ENCODE measurements around the gene PARD3B.

PARD3B gene

GRCh38 chr2:205138735-205139134 lies 593.5 kb downstream of the PARD3B start:
- peak; percentile 22 for DNase-seq (ENCODE audit: low spot score)

GRCh38 chr2:205139822-205140463 lies 594.7 kb downstream of the PARD3B start:
- DNase-seq (ENCODE audit: low spot score): no peak

GRCh38 chr2:205141381-205141780 lies 596.1 kb downstream of the PARD3B start:
- DNase-seq (ENCODE audit: low spot score): no peak

GRCh38 chr2:205145888-205146287 lies 600.6 kb downstream of the PARD3B start:
- no peak for DNase-seq (ENCODE audit: low spot score)

- DNase-seq (ENCODE audit: low spot score): no peak
Observed at GRCh38 chr2:205148755-205149154, 603.5 kb downstream of the PARD3B start.

DNA sequence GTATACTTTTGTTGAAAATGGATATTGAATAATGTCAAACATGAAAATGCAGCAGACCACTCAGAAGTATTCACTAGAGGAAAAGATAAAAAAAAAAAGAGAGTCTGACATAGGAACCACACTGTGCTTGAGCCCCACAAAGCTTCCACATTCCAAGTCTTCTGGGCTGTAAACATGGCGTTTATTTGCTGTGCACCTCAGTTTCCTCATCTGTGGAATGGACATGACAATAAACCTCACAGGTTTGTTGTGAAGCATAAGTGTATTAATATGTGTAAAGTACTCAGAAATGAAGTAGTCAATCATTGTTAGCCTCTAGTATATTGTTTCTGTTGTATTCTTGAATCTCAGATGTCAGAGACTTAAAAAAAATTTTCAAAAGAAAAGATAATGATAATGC lies 611.2 kb downstream of the PARD3B start:
- no peak for DNase-seq (ENCODE audit: low spot score)

GRCh38 chr2:205158404-205158803 lies 613.1 kb downstream of the PARD3B start:
- no peak for DNase-seq (ENCODE audit: low spot score)

- no peak for DNase-seq (ENCODE audit: low spot score)
Observed at GRCh38 chr2:205161156-205161839, 616.0 kb downstream of the PARD3B start.

DNA sequence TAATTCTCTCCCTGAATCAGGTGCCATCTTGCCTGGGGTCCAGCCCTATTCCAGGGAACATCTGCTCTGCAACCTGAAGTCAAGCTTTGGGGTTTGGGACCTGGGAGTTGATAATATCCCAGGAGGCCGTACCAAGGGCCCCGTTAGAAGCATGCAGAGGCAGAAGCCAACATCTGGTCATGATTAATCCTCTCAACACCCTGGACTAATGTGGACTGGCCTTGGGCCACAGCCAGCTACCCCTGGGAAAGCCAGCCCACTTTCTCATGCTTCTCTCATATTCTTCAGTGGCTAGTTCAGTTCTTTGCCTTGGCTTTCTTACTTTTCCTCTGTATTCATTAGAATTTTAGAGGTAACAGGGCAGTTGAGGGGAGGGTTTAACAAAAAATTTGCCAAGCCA lies 621.5 kb downstream of the PARD3B start:
- no peak for DNase-seq (ENCODE audit: low spot score)

GRCh38 chr2:205169012-205169411 lies 623.7 kb downstream of the PARD3B start:
- DNase-seq (ENCODE audit: low spot score): no peak

GRCh38 chr2:205169464-205169863 lies 624.2 kb downstream of the PARD3B start:
- no peak for DNase-seq (ENCODE audit: low spot score)

- DNase-seq (ENCODE audit: low spot score): no peak
Observed at GRCh38 chr2:205170399-205170798, 625.1 kb downstream of the PARD3B start.

DNA sequence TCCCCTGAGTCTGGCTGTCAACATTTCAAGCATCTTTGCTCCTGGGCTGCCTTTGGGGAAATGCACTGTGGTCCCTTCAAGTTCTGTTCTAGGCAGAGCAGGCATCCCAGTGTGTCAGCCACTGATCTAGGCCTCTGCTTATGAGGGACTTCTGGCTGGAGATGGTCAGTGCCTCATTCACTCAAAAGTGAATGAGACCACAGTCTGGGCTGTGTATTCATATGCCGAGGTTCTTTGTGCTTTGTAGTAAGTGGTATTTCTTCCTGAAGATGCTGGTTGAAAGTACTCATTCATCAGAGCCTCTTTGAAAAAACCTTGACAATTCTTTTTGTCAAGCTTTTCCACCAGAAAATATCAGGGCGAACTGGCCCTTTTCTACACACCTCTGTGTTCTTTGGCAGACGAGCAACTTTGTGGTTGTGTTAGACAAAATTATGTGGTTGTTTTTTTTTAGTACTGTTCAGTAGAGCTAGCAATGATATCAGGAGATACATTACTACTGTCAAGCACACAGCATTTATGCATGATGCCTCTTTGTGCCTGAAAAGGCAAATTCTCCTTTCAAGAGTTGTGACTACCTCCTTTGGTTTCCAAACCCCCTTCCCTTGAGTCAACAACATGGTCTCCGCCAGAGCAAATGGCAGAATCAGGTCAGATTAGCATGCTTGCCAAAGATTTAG lies 626.1 kb downstream of the PARD3B start:
- no peak for DNase-seq (ENCODE audit: low spot score)

GRCh38 chr2:205175831-205176230 lies 630.6 kb downstream of the PARD3B start:
- DNase-seq (ENCODE audit: low spot score): peak; percentile 30

- DNase-seq (ENCODE audit: low spot score): no peak
Observed at GRCh38 chr2:205176546-205176945, 631.3 kb downstream of the PARD3B start.

- DNase-seq (ENCODE audit: low spot score): no peak
Observed at GRCh38 chr2:205177546-205177945, 632.3 kb downstream of the PARD3B start.

GRCh38 chr2:205180730-205181129 lies 635.5 kb downstream of the PARD3B start:
- no peak for DNase-seq (ENCODE audit: low spot score)

GRCh38 chr2:205187731-205188130 lies 642.5 kb downstream of the PARD3B start:
- no peak for DNase-seq (ENCODE audit: low spot score)

GRCh38 chr2:205188239-205189138 lies 643.2 kb downstream of the PARD3B start:
- DNase-seq (ENCODE audit: low spot score): peak; percentile 74

GRCh38 chr2:205189301-205189700 lies 644.0 kb downstream of the PARD3B start:
- DNase-seq (ENCODE audit: low spot score): no peak

DNA sequence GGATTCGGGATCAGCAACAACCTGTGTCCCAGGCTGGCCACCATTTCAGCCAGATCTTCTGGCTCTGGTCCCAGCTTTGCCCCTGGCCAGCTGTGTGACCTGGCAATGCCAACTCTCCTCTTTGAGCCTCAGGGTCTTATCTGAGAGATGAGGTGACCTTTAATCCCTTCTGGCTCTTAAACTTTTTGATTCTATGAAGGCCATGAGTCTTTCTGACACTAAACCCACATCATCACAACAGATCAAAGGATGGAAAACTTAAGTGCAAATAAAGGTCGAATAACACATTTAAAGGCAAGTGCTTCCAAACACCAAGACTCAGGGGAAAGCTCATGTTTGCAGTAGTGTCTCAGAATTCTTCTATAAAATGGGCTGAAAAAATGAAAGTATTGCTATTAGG lies 645.3 kb downstream of the PARD3B start:
- no peak for DNase-seq (ENCODE audit: low spot score)

- no peak for DNase-seq (ENCODE audit: low spot score)
Observed at GRCh38 chr2:205193125-205193835, 648.0 kb downstream of the PARD3B start.

Measured in Ammon's horn (tissue), 1 donor.